AG10803 (cell line): ENCODE data around the gene KLHL25.
"Not testable (repeated sequence)": the region's sequence is repeated elsewhere in the genome, so short reads cannot be mapped to it uniquely, and the experiment has no call there.

ENCODE experiments used
- DNase-seq: peaks from one replicate; pipeline ENCODE4 v3.0.0; 2010; ENCODE audit warnings: low read depth
- H3K4me3 ChIP-seq: 2 replicates; pipeline ENCODE4 v1.5.1; 2011; ENCODE audit warnings: mild to moderate bottlenecking, low read length, control low read depth
- TF ChIP-seq, protein P1 (sequence below): conservative IDR thresholded peaks from 2 replicates; pipeline ENCODE4 v1.5.1; 2011; ENCODE audit warnings: mild to moderate bottlenecking, low read length, control low read depth, inconsistent platforms

The KLHL25 gene

DNA sequence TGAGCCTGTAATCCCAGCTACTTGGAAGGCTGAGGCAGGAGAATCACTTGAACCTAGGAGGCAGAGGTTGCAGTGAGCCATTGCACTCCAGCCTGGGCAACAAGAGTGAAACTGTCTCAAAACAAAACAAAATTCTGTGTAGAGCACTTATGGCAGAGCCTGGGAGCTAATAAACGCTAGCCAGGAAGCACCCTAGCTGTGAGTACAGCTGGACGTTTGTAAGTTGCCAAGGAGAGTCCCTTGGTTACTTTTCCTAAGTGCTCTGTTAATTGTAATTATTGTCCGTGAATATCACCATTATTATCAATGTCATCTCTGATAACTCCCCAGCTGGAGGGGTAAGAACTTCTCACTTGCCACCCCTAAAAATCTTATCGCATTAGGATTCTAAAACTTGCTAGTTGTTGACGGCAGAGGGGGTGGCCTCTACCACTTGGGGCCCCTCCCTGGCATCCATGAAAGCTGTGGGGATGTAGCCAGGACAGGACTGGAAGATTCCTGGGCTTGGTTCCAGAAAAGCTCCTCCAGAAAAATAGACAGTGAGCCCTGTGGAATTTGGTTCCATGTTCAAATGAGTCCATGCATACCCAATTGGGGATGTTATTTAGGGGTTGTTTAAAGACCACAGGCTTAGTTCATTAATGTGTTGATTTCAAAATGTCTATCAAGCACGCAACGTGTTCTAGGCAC lies 9.9 kb upstream of the KLHL25 start:
- H3K4me3 ChIP-seq = no peak overlapping the region
- DNase-seq = no peak
- TF ChIP-seq, protein P1, sequence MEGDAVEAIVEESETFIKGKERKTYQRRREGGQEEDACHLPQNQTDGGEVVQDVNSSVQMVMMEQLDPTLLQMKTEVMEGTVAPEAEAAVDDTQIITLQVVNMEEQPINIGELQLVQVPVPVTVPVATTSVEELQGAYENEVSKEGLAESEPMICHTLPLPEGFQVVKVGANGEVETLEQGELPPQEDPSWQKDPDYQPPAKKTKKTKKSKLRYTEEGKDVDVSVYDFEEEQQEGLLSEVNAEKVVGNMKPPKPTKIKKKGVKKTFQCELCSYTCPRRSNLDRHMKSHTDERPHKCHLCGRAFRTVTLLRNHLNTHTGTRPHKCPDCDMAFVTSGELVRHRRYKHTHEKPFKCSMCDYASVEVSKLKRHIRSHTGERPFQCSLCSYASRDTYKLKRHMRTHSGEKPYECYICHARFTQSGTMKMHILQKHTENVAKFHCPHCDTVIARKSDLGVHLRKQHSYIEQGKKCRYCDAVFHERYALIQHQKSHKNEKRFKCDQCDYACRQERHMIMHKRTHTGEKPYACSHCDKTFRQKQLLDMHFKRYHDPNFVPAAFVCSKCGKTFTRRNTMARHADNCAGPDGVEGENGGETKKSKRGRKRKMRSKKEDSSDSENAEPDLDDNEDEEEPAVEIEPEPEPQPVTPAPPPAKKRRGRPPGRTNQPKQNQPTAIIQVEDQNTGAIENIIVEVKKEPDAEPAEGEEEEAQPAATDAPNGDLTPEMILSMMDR = no peak

DNA sequence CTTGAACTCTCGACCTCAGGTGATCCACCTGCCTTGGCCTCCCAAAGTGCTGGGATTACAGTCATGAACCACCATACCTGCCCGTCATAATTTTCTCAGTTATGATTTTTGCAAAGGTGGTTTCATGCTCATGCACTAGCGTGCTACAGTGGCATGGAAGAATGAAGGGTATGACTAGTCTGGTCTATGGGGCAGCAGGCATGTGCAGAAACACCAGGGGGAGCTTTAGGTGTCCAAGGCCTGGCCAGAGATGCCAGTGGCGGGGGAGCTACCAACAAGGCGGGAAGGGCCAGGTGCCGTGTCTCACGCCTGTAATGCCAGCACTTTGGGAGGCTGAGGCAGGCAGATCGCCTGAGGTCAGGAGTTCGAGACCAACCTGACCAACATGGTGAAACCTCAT lies 7.9 kb upstream of the KLHL25 start:
- not testable (repeated sequence) for H3K4me3 ChIP-seq, DNase-seq

DNA sequence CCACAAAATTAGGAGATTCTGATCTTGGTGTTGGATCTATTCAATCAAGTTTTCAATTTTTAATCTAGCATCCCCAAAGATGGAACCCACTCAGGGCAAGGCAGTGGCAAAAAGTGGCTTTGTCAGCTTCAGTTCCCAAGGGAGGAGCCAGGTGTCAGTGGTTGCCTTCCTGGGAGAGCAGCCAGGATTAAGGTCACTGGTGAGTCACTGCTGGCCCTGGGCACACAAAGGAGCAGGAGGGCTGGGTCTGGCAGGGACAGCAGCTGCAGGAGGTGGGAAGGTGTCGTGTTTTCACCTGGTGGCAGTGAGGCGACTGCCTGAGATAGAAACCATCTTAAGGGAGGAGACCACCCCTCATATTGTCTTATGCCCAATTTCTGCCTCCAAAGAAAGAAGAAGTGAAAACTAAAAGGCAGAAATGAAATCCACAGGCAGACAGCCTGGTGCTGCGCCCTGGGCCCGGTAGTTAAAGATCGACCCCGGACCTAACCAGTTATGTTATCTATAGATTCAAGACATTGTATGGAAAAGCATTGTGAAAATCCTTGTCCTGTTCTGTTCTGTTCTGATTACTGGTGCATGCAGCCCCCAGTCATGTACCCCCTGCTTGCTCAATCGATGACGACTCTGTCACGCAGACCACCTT lies 5.9 kb upstream of the KLHL25 start:
- no peak overlapping the region for H3K4me3 ChIP-seq
- peak; percentile 53 for DNase-seq
- TF ChIP-seq, protein P1 = no peak

DNA sequence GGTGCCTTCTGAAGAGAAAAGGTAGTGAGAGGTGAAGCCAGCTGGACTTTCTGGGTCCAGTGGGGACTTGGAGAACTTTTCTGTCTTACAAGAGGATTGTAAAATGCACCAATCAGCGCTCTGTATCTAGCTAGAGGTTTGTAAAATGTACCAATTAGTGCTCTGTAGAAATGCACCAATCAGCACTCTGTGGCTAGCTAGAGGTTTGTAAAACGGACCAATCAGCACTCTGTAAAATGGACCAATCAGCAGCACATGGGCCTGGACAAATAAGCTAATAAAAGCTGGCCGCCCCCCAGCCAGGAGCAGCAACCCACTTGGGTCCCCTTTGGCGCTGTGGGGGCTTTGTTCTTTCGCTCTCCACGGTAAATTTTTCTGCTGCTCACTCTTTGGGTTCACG lies 1.6 kb upstream of the KLHL25 start:
- H3K4me3 ChIP-seq, DNase-seq: not testable (repeated sequence)

DNA sequence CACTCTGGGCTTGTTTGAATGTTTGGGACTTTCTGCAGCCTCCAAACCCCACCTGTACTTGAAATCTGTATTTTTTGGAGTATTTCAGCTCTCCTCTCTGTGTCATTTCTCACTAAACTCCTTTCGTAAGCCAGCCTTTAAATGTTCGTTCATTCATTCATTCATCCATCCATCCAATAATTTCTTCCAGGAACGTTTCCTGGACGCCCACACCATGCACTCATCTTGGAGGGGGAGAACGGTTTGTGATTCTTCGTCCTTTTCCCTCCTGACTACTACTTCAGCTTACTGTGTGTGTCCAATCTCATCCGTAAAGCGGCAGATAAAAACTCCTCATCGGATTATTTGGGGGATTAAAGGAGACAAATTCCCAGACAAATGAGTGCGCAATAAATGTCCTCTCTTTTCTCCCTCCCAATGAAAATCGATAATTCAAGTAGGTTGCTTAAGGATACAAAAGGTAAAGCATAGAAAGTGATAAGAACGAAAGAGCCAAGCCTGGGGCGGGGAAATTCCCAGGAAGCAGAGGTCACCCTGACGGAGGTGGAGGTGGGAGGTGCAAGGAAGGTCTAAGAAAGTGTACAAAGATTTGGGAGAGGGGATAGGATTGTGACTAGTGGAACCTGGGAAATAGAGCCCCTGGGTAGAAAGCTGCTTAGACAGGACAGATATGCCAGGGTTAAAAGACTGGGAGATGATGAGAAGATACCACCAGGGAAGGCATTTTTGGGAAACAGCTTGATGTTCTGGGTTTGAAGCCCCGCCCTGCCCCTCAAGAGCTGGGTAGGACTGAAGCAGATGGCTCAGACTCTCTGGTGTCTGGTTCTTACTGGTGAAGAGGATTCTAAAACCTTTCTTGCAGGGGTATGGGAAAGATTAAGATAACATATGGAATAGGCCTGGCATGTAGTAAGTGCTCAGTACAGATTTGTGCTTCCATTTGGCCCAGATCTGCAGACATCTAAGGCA lies 896 bp upstream of the KLHL25 start:
- peak overlapping the region; percentile 62 for H3K4me3 ChIP-seq
- DNase-seq = no peak
- TF ChIP-seq, protein P1 = no peak

DNA sequence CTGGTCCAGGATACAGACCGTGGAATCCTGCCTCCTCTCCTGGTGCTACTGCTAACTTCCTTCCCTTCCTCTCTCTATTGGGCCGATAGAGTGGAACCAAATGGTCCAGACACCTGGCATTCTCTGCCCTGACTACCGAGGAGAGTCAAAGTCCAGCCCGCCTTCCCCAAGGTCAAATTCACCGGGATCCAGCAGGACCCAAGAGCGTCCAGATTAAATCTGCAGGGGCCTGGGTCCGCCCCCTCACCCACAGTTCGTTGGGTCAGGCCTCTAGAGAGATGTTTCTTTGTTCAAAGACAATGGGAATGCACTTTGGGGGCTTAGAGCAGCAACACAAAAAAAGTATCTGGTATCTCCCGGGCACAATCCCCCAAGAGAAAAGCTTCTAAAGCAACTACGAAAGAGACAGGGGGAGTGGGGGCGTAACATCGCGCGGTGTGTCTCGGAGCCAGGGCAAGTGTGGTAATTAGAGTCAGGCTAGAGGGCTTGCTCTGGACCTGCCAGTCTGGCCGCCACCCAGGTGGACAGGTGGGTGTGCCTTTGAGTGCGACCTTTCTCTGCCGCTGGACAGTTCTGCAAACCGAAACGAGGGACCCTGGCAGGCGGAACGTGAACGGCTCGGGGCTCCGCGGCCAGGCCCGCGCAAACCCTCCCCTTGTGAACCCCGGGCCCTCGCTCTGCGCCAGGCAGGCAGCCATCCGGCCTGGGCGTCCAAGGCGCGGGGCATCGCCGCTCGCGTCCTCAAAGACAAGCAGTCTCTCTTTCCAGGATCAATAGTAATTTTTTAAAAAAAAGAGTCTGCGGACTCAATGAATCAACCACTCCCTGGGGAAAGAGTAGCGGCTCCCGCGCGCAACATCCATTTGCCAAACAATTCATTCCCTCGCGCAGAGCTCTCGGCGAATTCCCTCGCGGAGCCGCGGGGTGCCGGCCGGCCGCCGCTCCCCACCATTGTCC lies 806 bp downstream of the KLHL25 start:
- DNase-seq = peak; percentile 33
- H3K4me3 ChIP-seq = peak overlapping the region; percentile 84
- TF ChIP-seq, protein P1 = no peak

DNA sequence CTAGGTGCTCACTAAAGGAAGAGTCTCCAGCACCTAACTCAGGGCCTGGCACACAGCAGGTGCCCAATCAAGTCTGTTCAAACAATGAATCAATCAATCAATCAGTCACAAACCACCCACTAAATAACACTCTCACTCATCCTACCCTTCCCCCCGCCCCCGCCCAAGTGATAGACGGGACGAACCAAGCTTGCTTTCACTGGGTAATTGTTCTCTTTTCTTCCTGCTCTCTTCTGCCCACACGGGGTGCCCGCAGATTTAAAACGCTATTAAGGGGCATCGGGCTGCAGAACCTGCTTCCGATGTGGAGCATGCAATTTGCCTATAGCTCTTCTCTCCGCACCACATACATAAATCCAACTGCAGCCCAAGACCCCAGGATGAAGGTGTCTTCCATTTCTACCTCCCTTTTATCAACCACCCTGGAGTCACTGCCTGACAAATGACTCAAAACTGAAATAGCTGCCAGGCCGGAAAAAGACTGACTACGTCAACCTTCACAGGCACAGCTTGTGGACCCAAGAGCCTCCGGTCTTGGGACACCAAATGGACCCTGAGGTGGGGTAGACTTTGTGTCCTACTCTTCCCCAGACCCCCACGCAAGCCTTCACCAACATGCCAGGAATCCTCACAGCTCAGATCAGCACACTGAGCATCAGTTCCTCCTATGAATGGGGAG lies 1.7 kb downstream of the KLHL25 start:
- TF ChIP-seq, protein P1 = no peak
- no peak for DNase-seq
- H3K4me3 ChIP-seq = peak overlapping the region; percentile 84
